Activated T-cell treated with anti-CD3 and anti-CD28 coated beads for 4 hours (primary cell): ENCODE results near the gene ASPG.

Source experiments
- DNase-seq: peaks from one replicate; pipeline ENCODE4 v3.0.0-alpha.2; 2020

The ASPG gene

DNA sequence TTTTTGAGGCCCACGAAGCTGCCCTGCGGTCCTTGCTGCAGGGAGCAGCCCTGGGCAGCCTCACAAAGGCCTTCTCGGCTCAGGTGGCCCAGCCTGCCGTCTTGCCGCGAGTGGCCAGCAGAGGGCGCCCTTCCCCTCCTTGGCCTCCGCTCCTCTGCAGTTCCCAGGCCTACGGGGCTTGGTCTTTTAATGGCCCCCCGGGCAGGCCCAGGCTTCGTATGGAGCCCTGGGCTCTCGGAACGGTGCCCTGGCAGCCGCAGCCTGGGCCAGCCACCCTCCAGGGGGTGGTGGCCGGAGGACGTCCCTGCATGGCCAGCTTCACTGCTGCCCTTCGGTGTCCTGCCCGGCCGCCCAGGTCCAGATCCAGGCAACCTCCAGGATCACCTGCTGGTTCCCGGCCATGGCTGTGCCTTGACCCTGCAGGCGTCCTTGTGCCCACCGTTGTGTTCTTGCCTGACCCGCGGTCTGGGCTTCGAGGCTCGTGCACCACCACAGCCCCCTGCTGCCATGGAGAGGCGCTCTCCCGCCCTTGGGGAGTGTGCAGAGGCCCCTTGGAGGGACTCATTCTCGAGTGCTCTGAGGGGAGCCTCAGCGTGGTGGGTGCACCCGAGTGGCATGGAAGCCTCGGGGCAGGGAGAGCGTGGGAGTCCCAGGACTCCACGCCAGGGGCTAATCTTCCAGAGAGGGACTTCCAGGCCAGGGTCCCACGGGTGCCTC is 9.4 kb downstream of the ASPG start:
- DNase-seq: peak; percentile 64

- DNase-seq: no peak
Measured at GRCh38 chr14:104095426-104096310, 10.2 kb downstream of the ASPG start.

GRCh38 chr14:104096318-104096717 is 10.8 kb downstream of the ASPG start:
- DNase-seq: no peak

- no peak for DNase-seq
Measured at GRCh38 chr14:104096751-104097700, 11.5 kb downstream of the ASPG start.

DNA sequence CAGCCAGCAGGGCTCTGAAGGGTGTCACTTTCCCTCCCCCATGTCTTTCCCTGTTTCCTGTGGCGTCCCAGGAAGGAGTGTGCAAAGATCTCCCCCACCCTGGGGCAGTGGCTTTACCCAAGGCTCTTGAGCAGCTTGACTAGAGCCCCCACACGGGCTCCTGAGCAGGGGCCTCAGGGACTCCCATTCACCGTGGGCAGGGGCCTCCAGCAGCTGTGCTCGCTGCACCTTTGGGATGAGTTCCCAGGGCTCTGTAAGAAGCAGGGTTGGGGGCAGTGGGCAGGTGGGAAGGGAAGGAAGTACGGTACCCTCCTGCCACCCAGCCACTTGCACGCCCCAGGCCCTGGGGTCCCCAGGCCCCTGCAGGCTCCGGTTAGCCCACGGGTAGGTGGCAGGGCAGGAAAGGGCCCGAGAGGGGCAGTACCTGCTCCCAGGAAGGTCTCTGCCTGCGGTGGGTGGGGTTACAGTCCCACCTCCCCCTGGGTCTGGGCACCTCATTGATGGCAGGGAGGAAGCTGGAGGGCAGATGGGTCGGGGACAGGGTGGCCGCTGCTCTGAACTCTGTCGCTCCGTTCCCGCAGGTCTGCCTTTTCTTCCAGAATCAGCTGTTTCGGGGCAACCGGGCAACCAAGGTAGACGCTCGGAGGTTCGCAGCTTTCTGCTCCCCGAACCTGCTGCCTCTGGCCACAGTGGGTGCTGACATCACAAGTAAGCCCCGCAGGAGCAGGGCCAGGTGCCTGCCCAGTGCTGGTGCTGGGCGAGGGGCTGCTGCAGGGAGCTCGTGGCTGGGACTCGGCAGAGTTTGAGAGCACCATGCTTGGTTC is 13.0 kb downstream of the ASPG start:
- no peak for DNase-seq

DNA sequence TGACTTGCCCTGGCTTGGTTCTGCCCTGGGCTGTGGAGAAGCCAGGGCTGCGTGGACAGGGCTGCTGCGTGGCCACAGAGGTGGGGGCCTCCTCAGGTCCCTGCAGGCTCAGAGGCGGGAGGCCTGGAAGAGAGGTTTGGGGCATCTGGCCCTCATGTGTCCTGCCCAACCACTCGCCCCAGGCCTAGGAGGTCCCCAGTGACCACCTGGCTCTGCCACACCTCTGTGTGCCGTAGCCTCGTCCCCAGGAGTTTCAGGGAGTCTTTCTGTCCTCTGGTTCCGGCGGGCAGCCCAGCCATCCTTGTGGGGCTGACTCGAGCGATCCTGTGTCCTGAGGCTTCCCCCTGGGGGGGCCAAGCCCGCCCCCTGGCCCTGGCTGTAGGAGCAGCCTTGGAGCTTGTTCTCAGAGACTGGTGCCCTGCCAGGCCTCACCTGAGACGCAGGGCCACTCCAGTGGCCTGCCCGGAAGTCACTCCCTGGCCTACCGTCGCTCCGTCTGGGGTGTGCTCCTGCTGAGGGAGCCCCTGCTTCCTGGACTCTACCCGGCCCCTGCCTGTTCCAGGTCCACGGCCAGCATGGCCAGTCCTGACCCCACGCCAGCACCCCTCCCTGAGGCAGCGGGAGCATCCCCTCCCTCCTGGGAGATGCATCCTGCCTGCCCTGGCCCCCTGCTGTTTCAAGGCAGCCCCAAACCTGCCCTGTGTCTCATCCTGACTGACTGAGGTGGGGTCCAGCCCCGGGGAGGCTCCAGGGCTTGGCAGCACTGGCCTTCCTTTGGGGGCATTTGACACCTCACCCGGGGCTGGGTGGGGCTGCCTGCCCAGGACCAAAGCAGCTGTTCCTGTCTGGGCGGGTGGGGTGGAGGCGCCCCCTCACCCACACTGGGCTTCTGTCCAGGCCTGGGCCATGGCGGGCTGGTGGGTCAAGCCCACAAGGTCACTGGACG is 13.9 kb downstream of the ASPG start:
- no peak for DNase-seq

DNA sequence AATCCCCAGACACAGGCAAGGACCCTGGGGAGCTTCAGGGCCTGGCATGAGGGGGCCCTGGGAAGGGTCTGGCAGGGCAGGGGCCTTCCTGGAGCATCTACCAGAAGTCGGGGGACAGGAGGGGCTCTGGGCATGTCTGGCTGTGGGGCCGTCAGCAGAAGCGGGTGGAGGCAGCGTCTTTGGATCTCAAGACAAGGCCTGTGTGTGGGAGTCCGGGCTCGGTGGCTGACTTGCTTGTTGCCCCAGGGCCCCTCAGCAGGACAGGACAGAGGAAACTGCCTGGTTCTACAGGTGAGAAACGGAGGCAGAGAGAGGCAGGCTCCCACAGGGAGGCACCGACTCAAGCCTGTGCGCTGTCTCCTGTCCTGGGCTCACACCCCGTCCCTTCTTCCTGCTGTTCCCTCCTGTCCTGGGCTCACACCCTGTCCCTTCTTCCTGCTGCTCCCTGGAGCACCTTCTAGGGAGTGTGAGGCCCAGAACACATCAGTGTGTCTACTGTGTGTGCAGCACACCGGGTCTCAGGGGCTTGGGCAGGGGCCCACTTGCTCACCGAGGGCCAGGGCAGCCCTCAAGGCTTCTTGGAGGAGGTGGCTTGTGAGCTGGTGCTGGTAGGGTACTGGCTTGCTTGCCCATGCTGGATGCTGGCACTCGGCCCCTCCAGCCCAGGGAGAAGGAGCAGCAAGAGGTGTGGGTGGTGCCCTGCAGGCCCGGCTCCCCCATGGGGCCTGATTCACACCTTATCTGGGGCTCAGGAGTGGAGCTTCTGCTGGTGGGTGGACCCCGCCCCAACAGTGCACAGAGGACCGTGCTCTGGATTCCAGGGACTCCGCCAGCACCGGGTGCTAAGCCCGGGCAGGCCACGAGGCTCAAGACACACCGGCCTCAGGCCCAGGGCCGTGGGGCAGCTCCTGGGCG is 14.9 kb downstream of the ASPG start:
- DNase-seq: no peak

- no peak for DNase-seq
Measured at GRCh38 chr14:104101086-104101621, 15.7 kb downstream of the ASPG start.

- no peak for DNase-seq
Measured at GRCh38 chr14:104101651-104102281, 16.3 kb downstream of the ASPG start.

DNA sequence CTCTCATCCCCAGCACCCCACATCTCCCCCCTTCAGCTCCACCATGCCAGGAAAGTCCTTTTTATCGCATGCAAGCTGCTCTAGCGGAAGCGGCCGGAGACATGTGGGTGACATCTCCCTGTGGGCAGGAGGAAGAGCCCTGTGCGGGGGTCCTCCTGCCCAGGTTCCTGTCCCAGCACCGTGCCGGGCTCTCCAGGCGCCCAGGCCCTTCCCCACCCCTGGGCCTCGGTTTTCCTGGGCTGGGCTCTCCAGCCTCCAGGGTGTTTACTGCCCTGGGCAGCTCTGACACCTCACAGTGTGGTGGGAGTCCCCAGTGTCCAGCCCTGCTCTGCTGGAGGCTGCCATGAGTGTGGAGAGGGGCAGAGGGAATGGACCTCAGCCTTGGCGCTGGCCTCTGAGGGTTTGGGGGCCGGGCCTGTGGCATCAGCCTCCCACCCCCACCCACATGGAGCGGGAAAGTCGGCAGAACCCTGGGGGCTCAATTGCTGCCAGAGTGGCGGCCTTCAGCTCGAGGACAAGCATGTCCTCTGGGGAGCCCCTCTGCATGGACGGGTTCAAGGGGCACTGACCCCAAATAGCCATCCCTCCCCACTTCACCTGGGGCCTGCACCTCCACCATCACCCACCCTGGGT is 16.9 kb downstream of the ASPG start:
- DNase-seq: no peak

DNA sequence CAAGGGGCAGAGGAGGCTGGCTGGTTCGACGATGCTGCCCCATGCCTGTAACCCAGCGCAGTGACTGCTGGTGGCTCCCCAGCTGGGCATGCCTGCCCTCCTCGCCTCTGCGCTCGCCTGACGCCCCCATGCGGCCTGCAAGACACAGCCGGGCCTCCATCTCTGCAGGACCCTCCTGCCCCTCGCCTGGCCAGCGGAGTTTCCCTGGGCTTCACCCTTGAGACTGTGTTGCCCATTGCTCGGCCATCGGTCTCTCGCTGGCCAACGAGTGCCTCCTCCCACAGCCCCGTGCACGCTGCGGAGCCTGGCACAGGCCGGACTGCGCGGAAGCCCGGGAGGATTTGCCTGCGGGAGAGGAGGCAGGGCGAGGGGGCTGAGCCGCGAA is 17.6 kb downstream of the ASPG start:
- no peak for DNase-seq

GRCh38 chr14:104103446-104104075 is 18.1 kb downstream of the ASPG start:
- DNase-seq: no peak

GRCh38 chr14:104104076-104104901 is 18.8 kb downstream of the ASPG start:
- DNase-seq: no peak

GRCh38 chr14:104105071-104105821 is 19.7 kb downstream of the ASPG start:
- DNase-seq: no peak

DNA sequence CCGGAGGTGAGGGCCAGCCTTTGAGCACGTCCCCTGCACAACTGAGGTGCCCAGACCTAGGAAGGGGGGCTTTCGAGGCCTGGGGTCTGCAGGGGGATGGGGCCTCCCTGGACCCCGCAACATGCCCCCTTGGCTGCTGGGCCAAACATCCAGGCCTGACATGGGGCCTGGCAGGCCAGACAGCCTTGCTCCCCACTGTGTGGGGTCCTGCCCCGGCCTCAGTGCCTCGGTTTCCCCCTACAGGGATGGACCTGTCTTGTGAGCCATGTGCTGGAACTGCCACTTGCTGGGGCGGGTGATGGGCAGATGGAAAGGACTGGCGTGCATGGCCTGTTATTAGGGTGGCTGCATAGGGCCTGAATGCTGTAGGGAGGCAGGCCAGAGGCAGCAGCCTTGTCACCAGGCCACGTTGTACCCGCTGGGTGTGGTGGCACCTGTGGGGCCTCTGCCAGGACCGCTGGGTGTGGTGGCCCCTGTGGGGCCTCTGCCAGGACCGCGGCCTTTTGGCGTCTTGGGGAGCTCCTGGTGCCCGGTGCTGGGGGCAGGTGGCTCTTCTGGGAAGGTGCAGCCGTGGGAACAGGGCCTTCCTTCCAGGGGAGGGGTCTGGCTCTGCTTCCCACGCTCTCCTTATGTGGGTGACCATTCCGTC is 20.4 kb downstream of the ASPG start:
- no peak for DNase-seq

- no peak for DNase-seq
Measured at GRCh38 chr14:104106471-104106991, 21.0 kb downstream of the ASPG start.
